Articular chondrocyte of knee joint (primary cell): ENCODE results near the gene RYR3. TPM values are rescaled to one million over a fixed set of nuclear protein-coding genes. Genes with fewer than 3 reads are reported as not detected.

Source experiments
- small RNA-seq: library from RNA; depleted of rRNA; stranded (forward); fragments of <200 nt; gene quantifications from one replicate; pipeline ENCODE3, GENCODE V24; 2012
- total RNA-seq: library from RNA; depleted of rRNA; stranded (reverse); fragments of >200 nt; gene quantifications from 2 replicates; pipeline ENCODE4 v1.2.3, GENCODE V29; 2012

Gene RYR3
- not detected in 2 replicates for total RNA-seq

DNA sequence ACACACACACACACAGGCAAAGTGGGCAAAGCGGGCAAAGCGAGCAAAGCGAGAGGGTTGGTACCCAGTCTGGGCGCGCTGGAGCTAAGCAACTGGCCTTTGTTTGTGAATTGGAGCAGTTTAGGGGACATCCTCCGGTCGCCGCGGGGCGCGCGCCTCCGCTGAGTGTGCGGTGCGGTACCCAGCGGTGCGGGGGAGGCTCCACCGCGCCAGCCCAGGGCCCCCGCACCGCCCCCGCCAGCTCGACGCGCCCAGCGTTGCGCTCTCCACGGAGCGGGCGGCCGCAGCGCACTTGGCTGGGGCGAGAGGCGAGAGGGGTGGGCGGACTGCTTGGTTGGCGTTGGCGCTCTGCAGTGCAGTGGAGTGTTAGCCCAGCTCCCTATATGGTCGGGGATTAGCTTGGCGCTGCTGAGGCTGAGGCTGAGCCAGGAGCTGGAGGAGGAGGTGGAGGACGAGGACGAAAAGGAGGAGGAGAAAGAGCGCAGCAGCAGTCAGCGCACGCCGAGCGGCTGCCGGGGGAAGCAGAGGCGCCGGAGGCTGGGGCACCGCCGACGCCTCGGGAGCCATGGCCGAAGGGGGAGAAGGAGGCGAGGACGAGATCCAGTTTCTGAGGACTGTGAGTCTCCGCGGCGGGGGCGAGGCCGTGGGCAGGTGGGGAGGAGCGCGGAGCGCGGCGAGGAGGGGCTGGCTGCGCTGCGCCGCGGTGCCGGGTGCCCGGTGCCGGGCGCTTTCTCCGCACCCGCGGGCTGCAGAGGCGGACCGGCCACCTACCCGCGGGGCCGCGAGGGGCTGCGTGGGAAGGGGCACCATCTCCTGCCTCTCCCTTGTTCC, at the start of gene RYR3:
RYR3 (plus strand) TSS at position 487 of the 831 bp plus-strand sequence; CDS start at position 566, 79 bp downstream.

Small RNAs within 50 kb of the gene (small RNA-seq; reads per million reads assigned to genes)
- gene RF00019: not detected

Other genes with a start within 250 kb of the RYR3 start
- 3.4 and 6.3 TPM in 2 replicates for gene FMN1, start 116.3 kb upstream of the RYR3 start, total RNA-seq